Islet precursor cell (in vitro differentiated cells): ENCODE measurements around the gene CCNI.

Experiments used
- DNase-seq: peaks from one replicate; pipeline ENCODE4 v3.0.0-alpha.2; 2018

CCNI gene

DNA sequence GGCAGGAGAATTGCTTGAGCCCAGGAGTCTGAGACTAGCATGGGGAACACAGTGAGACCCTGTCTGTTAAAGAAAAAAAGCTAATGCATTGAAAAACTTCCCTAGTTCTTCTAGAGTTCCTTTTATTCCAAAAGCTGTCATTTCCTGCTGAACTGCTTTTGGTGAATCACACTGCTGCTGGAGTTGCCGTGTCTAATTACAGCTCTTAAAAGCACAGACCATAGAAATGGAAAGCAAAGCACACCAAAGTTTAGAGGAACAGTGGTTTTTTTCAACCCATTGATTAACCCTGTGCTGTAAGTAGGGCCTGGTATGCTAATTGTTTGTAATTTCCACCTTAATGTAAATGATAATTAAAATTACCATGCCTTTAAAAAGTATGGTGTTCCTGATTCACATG is 73.9 kb downstream of the CCNI start:
- DNase-seq: peak; percentile 87

DNA sequence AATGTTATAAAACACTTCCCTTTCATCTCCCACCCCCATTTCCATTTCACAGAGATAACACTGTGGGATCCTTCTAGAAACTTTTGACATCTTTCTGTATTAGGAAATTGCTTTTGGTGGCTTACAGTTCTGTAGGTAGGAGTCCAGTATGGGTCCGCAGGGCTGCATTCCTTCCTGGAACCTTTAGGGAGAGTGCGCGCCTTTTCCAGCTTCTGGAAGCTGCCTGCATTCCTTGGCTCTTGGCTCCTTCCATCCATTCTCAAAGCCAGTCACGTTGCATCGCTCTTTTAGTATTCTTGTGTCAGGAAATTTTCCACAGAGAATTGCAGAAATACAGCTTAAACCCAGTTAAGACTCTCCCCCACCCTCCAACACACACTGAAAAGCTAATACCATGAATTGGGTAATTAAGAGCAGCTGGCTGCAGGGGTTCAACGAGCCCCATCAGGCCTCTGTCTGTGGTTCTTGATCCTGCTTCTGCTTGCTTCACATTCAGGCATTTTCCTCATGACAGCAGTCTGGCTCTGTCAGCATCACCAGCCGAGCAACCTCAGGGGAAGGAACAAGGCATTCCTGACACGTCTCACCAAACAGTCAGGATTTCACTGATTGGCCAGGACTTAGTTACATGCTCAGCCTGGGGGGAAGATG is 77.4 kb downstream of the CCNI start:
- peak; percentile 94 for DNase-seq

DNA sequence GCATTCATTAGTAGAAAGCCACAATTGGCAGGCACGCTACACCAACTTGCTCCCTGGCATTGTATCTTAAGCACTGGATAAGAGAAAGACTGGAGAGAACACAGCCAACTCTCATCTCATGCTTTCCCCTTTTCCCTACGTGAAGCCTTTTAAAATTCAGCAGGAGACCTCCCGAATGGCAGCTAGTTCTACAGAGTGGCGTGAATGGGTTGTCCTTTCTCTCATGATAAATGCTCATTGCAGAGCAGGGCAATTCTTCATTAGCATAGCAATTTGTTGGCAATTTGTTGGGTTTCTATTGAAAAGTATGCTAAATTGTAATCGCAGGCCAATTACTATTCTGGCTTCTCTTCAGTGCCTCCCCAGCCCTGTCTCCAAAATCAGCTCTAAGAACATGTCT is 78.3 kb downstream of the CCNI start:
- DNase-seq: no peak
